Articular chondrocyte of knee joint (primary cell): Measurements from ENCODE around the gene SLC24A3. TPM values are rescaled to one million over a fixed set of nuclear protein-coding genes. Genes with fewer than 3 reads are reported as not detected.

ENCODE experiments used
- total RNA-seq: library from RNA; depleted of rRNA; stranded (reverse); fragments of >200 nt; gene quantifications from 2 replicates; pipeline ENCODE4 v1.2.3, GENCODE V29; 2012

Gene SLC24A3
- total RNA-seq, result 0.26 and 2.3 TPM in 2 replicates

DNA sequence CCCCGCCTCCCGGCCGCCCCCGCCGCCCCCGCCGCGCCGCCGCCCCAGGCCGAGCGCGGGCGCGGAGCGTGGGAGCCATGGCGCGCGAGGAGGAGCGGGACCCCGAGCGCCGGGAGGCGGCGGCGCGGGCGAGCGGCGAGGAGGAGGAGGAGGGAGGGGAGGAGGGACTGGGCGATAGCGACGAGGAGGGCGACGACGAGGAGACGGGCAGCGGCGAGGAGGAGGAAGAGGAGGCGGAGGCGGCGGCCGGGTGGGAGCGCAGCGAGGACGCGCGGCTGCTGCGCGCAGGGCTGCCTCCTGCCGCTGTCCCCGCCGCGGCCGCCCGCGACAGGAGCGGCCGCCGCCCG is at the start of gene SLC24A3:
Gene SLC24A3 (plus strand): TSS at position 174 of the 347 bp plus-strand sequence.

DNA sequence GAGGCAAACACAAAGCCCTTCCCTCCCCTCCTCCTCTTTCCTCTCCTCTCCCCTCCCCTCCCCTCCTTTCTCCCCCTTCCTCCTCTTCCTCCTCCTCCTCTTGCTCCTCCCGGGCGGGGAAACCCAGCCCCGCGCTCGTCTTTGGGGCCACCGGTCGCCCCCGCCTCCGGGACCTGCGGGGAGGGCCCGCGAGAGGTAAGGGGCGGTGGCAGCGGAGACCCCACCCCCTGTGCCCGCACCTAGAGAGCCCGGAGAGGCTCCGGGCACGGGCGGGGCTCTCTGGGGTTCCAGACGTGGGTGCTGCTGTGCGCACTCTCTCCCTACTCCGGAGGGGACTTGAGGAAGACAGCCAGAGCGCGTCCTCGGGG is 545.7 kb downstream of the SLC24A3 start, which contains the start of gene RIN2:
Gene RIN2 (plus strand): TSS at position 126 of the 368 bp plus-strand sequence. CDS start 131,344 bp downstream, outside the sequence.

